GM12875 (cell line): Measurements from ENCODE around the gene AGAP1.

Experiments used
- H3K4me3 ChIP-seq: one replicate; pipeline ENCODE4 v1.5.1; 2011; ENCODE audit warnings: low read depth, low read length, control low read depth
- TF ChIP-seq, protein P1 (sequence below): IDR thresholded peaks from 2 replicates; pipeline ENCODE4 v1.5.1; 2011; ENCODE audit warnings: low read depth, mild to moderate bottlenecking, control low read depth, inconsistent platforms, low read length, moderate library complexity, borderline replicate concordance; ENCODE audit not compliant: insufficient read depth

Gene AGAP1

DNA sequence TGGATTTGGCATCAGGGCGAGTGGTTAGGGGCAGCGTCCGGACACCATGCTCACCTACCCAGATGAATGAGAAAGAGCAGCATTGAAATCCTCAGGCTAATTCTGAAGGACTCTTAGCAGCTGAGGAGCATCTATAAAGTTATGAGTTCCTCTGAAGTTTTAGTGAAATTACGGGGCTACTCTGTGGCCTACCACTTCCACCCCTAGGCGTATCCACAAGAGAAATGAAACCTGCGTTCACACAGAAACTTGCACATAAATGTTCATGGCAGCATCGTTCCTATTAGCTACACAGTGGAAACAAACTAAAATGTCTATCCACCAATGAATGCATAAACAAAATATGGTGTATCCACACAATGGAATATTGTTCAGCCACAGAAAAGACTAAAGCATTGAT is 576.4 kb downstream of the AGAP1 start:
- TF ChIP-seq, protein P1, sequence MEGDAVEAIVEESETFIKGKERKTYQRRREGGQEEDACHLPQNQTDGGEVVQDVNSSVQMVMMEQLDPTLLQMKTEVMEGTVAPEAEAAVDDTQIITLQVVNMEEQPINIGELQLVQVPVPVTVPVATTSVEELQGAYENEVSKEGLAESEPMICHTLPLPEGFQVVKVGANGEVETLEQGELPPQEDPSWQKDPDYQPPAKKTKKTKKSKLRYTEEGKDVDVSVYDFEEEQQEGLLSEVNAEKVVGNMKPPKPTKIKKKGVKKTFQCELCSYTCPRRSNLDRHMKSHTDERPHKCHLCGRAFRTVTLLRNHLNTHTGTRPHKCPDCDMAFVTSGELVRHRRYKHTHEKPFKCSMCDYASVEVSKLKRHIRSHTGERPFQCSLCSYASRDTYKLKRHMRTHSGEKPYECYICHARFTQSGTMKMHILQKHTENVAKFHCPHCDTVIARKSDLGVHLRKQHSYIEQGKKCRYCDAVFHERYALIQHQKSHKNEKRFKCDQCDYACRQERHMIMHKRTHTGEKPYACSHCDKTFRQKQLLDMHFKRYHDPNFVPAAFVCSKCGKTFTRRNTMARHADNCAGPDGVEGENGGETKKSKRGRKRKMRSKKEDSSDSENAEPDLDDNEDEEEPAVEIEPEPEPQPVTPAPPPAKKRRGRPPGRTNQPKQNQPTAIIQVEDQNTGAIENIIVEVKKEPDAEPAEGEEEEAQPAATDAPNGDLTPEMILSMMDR = no peak

DNA sequence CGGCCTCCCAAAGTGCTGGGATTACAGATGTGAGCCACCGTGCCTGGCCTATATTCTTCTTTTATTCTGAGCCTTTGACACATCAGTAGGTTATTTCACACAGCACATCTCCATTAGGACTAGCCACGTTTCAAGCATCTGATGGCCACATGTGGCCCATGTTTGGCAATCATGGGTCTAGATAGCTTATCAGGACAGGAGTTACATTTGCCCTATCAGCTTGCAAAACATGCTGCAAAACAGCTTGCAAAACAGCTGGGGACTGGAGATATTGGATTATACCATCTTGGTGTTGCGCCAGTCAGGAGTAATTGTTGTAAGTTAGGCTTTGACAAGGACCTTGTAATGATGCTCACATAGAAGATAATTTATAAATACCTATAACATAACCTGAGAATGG is 579.4 kb downstream of the AGAP1 start:
- TF ChIP-seq, protein P1 = no peak
- no peak overlapping the region for H3K4me3 ChIP-seq

More for the DNA sequence above, 576.4 kb downstream of the AGAP1 start:
- no peak overlapping the region for H3K4me3 ChIP-seq

DNA sequence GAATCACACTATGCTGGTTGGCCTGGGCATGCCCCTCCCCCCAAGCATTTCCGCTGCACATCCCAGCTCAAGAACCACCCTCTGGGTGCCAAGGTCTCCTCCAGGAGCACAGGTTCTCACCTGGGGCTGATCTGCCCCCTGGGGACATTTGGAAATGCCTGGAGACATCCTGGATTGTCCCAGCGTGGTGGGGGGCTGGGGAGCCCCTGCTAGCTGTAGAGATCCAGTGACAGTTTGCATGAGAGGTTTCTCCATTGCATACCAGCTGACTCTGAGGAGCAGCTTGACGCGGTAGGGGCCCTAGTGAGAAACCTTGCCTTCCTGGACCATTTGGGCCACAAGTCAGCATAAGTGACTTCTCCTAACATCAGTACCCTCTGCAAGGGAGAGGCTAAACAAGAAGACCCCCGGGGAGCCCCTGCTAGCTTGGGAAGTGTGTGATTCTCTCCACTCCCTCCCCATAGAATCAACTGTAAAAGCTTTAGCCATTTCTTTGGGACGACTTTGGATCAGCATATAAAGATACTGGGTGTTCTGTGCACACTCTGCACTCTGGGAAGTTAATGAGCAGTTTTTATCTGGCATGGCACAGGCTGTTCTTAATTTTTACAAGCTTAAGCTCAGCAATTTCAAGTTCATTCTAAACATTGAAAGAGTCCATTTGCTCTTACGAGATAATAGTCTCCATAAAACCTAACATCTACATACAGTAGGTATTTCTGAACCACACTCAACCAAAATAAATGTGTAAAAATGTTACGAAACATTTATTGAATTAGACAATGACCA is 580.2 kb downstream of the AGAP1 start:
- TF ChIP-seq, protein P1 = no peak
- H3K4me3 ChIP-seq = no peak overlapping the region

DNA sequence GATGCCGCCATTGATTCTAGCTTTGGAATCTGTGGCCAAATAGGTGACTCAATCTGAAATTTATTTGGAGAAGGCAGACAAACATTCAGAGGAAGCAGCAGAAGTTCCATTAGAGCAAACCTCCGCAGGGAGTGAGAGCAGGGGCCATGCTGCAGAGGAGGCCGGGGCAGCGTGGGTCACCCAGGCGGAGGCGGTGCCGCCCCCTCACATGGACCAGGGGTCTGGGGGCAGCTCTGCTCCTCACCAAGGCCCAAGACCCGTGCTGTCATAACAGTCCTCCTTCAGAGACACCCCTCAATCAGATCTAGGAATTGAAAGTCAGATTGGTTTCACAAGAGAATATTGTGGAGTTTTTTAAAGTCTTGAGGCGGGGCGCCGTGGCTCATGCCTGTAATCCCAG is 582.0 kb downstream of the AGAP1 start:
- H3K4me3 ChIP-seq = no peak overlapping the region
- TF ChIP-seq, protein P1 = no peak

DNA sequence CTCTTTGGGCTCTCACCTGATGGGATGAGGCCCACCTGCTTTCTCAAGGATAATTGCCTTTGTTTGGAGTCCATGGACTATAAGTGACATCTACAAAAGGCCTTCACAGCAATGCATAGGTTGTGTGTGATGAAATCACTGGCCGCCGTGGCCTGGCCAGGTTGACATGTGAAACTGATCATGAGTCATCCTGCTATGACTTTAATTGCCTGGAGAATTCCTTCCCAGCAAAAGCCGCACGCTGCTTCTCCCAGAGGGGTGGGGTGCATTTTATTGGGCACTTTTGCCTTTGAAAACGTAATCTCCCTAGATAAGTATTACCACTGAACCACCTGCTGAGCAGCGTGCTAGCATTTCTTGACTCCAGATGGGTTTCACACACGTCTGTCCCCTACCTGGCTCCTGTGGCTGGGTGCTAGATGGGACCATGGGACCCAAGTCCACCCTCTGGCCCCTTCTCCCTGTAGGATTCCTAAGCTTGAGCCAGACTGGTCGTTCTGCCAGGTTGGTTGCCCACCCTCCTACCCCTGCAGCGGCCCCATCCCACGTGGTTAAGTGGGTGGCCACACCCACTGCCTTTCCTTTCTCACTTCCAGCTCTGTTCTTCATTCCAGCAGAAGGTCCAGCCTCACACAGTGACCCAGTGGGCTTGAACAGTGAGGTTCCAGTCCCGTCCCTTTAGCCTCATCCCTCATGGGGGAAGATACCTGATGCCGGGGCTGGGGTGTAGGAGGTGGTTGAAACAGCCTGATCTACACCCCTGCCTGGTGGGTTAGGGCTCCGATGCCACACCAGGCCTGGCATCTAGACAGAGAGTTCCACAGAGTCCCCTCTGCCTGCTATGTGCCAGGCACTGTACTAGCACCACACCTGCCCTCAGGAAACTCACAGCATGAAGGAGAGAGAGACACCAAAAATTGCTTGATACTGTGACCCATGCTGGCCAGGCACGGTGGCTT is 584.7 kb downstream of the AGAP1 start:
- TF ChIP-seq, protein P1 = no peak
- H3K4me3 ChIP-seq = no peak overlapping the region

DNA sequence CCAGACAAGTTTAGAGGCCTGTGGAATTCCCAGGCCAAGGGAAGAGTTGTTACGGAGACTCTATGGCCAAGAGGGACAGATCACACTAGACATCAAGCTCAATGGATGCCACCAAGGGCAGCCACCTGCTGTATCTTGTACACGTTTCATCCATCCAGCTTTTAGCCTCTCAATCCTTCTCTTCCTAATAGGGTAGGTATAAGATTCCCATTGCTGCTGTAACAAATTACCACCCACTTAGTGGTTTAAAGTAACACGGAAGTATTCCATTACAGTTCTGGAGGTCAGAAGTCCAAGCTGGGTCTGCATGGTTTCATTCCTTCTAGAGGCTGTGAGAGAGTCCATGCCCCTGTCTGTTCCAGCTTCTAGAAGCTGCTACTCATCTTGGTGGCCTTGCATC is 586.6 kb downstream of the AGAP1 start:
- TF ChIP-seq, protein P1 = no peak

More for the DNA sequence above, 586.6 kb downstream of the AGAP1 start:
- no peak overlapping the region for H3K4me3 ChIP-seq
